Astrocyte of the cerebellum (primary cell): ENCODE data around the gene LRRC71.
"Not testable (repeated sequence)": the region's sequence is repeated elsewhere in the genome, so short reads cannot be mapped to it uniquely, and the experiment has no call there.

Source experiments
- DNase-seq: peaks from one replicate; pipeline ENCODE4 v3.0.0-alpha.2; 2011; ENCODE audit warnings: low read depth
- H3K4me3 ChIP-seq: 2 replicates; pipeline ENCODE4 v1.5.1; 2011; ENCODE audit warnings: mild to moderate bottlenecking, low read depth, low read length, moderate library complexity
- CTCF ChIP-seq: IDR thresholded peaks from 2 replicates; pipeline ENCODE4 v1.5.1; 2012; ENCODE audit warnings: low read length, low read depth, moderate library complexity, mild to moderate bottlenecking; ENCODE audit errors: missing control alignments
- in situ Hi-C: cut with HindIII; loops from 2 replicates; pipeline ENCODE4 v1.10.0; 2017; ENCODE audit warnings: low sequenced_read_pairs

LRRC71 gene

GRCh38 chr1:156925154-156926010, 5.0 kb downstream of the LRRC71 start:
- no peak overlapping the region for H3K4me3 ChIP-seq
- TF ChIP-seq CTCF, result no peak
- in situ Hi-C loops, result no loop called here
- no peak for DNase-seq

- peak; percentile 83 for DNase-seq
- in situ Hi-C loops, result no loop called here
- H3K4me3 ChIP-seq, result no peak overlapping the region
- TF ChIP-seq CTCF, result no peak
Measured at GRCh38 chr1:156926175-156926574, 5.7 kb downstream of the LRRC71 start.

DNA sequence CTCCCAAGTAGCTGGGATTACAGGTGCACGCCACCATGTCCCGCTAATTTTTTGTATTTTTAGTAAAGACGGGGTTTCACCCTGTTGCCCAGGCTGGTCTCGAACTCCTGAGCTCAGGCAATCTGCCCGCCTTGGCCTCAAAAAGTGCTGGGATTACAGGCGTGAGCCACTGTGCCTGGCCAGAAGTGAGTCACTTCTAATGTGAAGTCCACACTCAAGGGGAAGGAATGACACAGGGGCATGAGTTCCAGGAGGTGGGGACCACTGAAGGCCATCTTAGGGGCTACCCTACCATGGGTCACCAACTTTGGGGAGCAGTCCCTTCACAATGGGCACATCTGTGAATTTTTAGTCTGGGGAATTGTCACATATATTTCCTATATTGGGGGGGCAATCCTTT, 6.3 kb downstream of the LRRC71 start:
- DNase-seq, in situ Hi-C loops, H3K4me3 ChIP-seq: not testable (repeated sequence)

DNA sequence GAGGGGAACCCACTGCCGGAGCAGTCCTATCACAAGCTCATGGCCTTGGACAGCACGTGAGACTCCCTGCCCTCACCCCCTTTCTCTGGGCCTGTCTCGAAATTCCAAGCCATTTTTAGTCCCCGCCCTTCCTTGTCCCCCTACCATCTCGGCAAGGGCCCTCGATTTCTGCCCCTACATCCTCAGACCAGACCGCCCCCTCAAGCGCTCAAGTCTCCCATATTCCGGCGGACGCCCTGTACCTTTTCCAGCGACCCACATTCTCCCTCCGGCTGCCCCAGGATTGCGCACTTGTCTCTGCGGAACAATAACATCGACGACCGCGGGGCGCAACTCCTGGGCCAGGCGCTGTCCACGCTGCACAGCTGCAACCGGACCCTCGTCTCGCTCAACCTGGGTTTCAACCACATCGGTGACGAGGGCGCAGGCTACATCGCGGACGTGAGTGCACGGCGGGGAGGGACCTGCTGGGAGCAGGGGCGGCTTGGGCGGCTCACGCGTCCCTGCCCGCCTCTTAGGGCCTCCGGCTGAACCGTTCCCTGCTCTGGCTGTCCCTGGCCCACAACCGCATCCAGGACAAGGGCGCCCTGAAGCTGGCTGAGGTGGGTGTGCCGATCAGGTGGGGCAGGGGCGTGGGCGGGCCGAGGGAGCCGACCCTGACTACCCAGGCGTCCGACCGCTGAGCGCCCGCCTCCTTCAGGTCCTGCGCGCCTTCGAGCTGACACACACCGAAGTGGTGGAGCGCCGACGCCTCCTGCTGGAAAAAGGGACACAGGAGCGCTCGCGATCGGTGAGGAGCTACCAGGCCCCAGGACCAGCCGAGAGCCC, 7.0 kb downstream of the LRRC71 start:
- peak; percentile 34 for DNase-seq
- in situ Hi-C loops, result no loop called here
- TF ChIP-seq CTCF, result peak; percentile 76
- H3K4me3 ChIP-seq, result peak overlapping the region; percentile 29

DNA sequence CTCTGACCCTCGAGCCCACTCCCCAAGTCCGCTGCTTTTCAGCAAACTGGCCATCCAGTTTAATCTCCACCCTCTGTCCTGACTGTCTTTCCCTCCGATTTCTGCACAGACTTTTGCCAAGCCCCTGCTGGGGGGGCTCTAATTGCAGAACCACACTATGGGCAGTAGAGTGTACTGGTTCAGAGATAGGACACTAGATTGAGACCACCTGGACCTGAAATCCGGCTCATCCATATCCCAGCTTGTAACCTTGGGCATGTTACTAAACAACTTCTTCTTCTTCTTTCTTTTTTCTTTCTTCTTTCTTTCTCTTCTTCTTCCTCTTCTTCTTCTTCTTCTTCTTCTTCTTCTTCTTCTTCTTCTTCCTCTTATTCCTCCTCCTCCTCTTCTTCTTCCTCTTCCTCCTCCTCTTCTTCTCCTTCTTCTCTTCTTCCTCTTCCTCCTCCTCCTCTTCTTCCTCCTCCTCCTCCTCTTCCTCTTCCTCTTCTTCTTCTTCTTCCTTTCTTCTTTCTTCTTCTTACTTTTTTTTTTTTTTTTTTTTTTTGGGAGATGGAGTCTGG, 7.7 kb downstream of the LRRC71 start:
- in situ Hi-C loops, result no loop called here
- TF ChIP-seq CTCF, result no peak
- no peak overlapping the region for H3K4me3 ChIP-seq
- no peak for DNase-seq

DNA sequence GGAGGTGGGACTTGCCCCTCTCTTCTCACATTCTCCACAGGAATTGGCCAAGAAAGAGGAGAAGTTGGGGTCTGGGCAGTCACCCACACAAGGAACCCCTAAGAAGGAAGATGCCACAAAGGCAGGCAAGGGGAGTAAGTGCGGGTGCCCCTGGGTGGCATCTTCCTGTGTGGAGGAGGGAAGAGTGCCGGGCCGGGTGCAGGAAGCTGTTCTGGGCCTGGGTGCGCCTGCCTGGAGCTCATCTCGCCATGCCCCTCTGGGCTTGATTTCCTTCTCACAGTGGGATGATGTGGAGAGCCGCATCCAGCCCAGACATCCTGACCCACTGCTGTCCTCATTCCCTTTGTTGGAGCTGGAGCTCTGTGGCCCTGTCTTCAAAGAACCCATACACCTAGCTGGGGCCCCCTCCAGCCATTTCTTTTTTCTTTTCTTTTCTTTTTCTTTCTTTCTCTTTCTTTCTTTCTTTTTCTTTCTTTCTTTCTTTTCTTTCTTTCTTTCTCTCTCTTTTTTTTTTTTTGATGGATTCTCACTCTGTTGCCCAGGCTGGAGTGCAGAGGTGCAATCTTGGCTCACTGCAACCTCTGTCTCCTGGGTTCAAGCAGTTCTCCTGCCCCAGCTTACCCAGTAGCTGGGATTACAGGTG, 9.3 kb downstream of the LRRC71 start:
- no peak overlapping the region for H3K4me3 ChIP-seq
- no peak for TF ChIP-seq CTCF
- DNase-seq, result no peak
- in situ Hi-C loops, result no loop called here
